HepG2 (cell line): Measurements from ENCODE around the gene PRMT7. TPM values are rescaled to one million over a fixed set of nuclear protein-coding genes. Genes with fewer than 3 reads are reported as not detected.
A peak's percentile ranks its signal among the peaks of the same experiment; 100 is the strongest.

Source experiments
- ATAC-seq: fragments of 200-7000 bp; cut with Tn5 transposase; 3 replicates; pipeline ENCODE4 v1.9.1; 2020; ENCODE audit warnings: mild to moderate bottlenecking, moderate library complexity
- BruUV-seq: library from RNA; stranded (reverse); fragments of 400-500 nt; replicated peaks from 2 replicates; lab custom pipeline; 2021; lab: Mats Ljungman, UMichigan
- CTCF ChIA-PET: fragments of 300-600 bp; formaldehyde crosslinking; extraction: SDS; loops from one replicate; lab custom pipeline; 2021; ENCODE audit warnings: low total read pairs, inconsistent platforms, low intra/inter-chr PET ratio; lab: Yijun Ruan, JAX
- POLR2A ChIA-PET: fragments of 350-600 bp; sonication (Branson Sonifier 250); formaldehyde crosslinking; loops from one replicate; lab custom pipeline; 2020; ENCODE audit warnings: antibody characterized with exemption, inconsistent platforms; lab: Yijun Ruan, JAX
- DNase-seq: peaks from one replicate; pipeline ENCODE4 v3.0.0-alpha.2; 2015; ENCODE audit warnings: low spot score
- FAIRE-seq: peaks from 3 replicates; lab custom pipeline; 2011; peaks lifted over from hg19 to GRCh38; lab: Jason Lieb, UNC
- H2AFZ ChIP-seq: one replicate; pipeline ENCODE4 v1.6.1; 2011; ENCODE audit warnings: low read length, inconsistent platforms
- H3K27ac ChIP-seq: fragments of 300-600 bp; 3 replicates; pipeline ENCODE4 v1.8.0; 2011; ENCODE audit warnings: mixed run types, mild to moderate bottlenecking, mixed read lengths, low read length, inconsistent platforms; ENCODE audit not compliant: insufficient read depth; ENCODE audit errors: extremely low read length
- H3K27me3 ChIP-seq, 2 experiments: fragments of 200-600 bp in 1 of 2; 2 replicates in 1 of 2; 3 replicates in 1 of 2; pipeline versions ENCODE4 v1.6.0 to v1.8.0; 2011; ENCODE audit warnings: low read length in 2 of 2, mild to moderate bottlenecking in 2 of 2, moderate library complexity in 2 of 2, inconsistent platforms in 1 of 2; ENCODE audit not compliant: insufficient read depth in 2 of 2, control insufficient read depth in 1 of 2
- H3K36me3 ChIP-seq, 2 experiments: fragments of 200-600 bp in 1 of 2; replicated peaks in 1 of 2; 2 replicates in 1 of 2; 3 replicates in 1 of 2; pipeline versions ENCODE4 v1.5.1 to v1.8.0; 2011; ENCODE audit warnings: low read length in 2 of 2, inconsistent platforms in 1 of 2; ENCODE audit not compliant: insufficient read depth in 2 of 2, control insufficient read depth in 1 of 2
- H3K4me1 ChIP-seq: 2 replicates; pipeline ENCODE4 v1.5.1; 2012; ENCODE audit warnings: low read length, inconsistent platforms; ENCODE audit not compliant: insufficient read depth
- H3K4me2 ChIP-seq: 2 replicates; pipeline ENCODE4 v1.6.0; 2011; ENCODE audit warnings: low read depth, low read length, inconsistent platforms
- H3K4me3 ChIP-seq, 3 experiments: fragments of 200-600 bp in 1 of 3; sonication (generic), shearing (Covaris generic) in 1 of 3; replicated peaks in 1 of 3; 2 replicates each; pipeline ENCODE4 v1.5.1; 2011 to 2016; ENCODE audit warnings: low read length in 3 of 3, inconsistent platforms in 2 of 3, low read depth in 2 of 3, mild to moderate bottlenecking in 2 of 3, control low read depth in 1 of 3, mixed read lengths in 1 of 3; ENCODE audit not compliant: insufficient read depth in 1 of 3
- H3K79me2 ChIP-seq: one replicate; pipeline ENCODE4 v1.6.1; 2011; ENCODE audit warnings: low read length, inconsistent platforms; ENCODE audit not compliant: insufficient read depth
- H3K9ac ChIP-seq: 2 replicates; pipeline ENCODE4 v1.6.0; 2011; ENCODE audit warnings: mild to moderate bottlenecking, low read depth, low read length, inconsistent platforms; ENCODE audit not compliant: insufficient read depth
- H3K9me3 ChIP-seq: 2 replicates; pipeline ENCODE4 v1.5.1; 2012; ENCODE audit warnings: mild to moderate bottlenecking, low read length
- H4K20me1 ChIP-seq: 2 replicates; pipeline ENCODE4 v1.6.0; 2011; ENCODE audit warnings: inconsistent platforms, mild to moderate bottlenecking, low read length, moderate library complexity; ENCODE audit not compliant: insufficient read depth
- DMAP1 ChIP-seq: IDR thresholded peaks from 2 replicates; pipeline ENCODE4 v1.6.1; 2016
- EED ChIP-seq: sonication (generic); formaldehyde crosslinking; IDR thresholded peaks from 2 replicates; pipeline ENCODE4 v1.5.0; 2020; ENCODE audit warnings: mild to moderate bottlenecking, missing genetic modification reagents
- FOXK1 ChIP-seq: sonication (generic); formaldehyde crosslinking; IDR thresholded peaks from 2 replicates; pipeline ENCODE4 v1.4.0; 2020; ENCODE audit warnings: low read depth, missing genetic modification reagents, borderline replicate concordance
- FOXO1 ChIP-seq: sonication (generic); formaldehyde crosslinking; IDR thresholded peaks from 2 replicates; pipeline ENCODE4 v1.4.0; 2020; ENCODE audit warnings: missing genetic modification reagents
- PHF8 ChIP-seq: sonication (generic); formaldehyde crosslinking; IDR thresholded peaks from 2 replicates; pipeline ENCODE4 v1.5.0; 2020; ENCODE audit warnings: missing genetic modification reagents
- ZNF143 ChIP-seq: sonication (generic); formaldehyde crosslinking; IDR thresholded peaks from 2 replicates; pipeline ENCODE4 v1.4.0; 2020; ENCODE audit warnings: missing genetic modification reagents
- ZNF570 ChIP-seq: sonication (generic); formaldehyde crosslinking; IDR thresholded peaks from 2 replicates; pipeline ENCODE4 v1.4.0; 2020; ENCODE audit warnings: mild to moderate bottlenecking, missing genetic modification reagents, borderline replicate concordance
- ZNF792 ChIP-seq: IDR thresholded peaks from 2 replicates; pipeline ENCODE4 v1.6.1; 2016
- WGBS: methylation state at CpG from one replicate; pipeline ENCODE4 v1.1.6; 2017; ENCODE audit warnings: low lambda C conversion rate; 5-methylcytosine and 5-hydroxymethylcytosine counted together
- in situ Hi-C: cut with HindIII; loops from 2 replicates; pipeline ENCODE4 v1.10.0; 2017; ENCODE audit warnings: low pct_unique_long_range_greater_than_20kb; ENCODE audit not compliant: extremely low pct_ligation_motif_present
- intact Hi-C: fragments of 100-400 bp; cut with micrococcal nuclease; formaldehyde crosslinking; loops from one replicate; pipeline ENCODE4 v1.10.0; 2022; ENCODE audit not compliant: unreplicated experiment
- polyA plus RNA-seq, 8 experiments: library from polyadenylated mRNA; depleted of rRNA in 3 of 8; stranded (reverse) in 7 of 8; unstranded in 1 of 8; fragments of >200 nt; fragmentation: Illumina TruSeq in 4 of 8; extraction: Trizol in 4 of 8; gene quantifications; 2 replicates each; pipeline versions ENCODE4 v1.2.1 to v1.2.3, GENCODE V29; 2011 to 2016; ENCODE audit warnings: low read depth in 4 of 8, missing spikeins in 1 of 8, mixed read lengths in 1 of 8; ENCODE audit not compliant: insufficient read depth in 1 of 8
- total RNA-seq, 5 experiments: library from RNA; depleted of rRNA; stranded (reverse); fragments of >200 nt; fragmentation: Illumina TruSeq; extraction: Trizol; gene quantifications; 2 replicates each; pipeline ENCODE4 v1.2.3, GENCODE V29; 2016; ENCODE audit warnings: low read depth in 1 of 5
- TF ChIP-seq, protein P1 (sequence below): sonication (generic); formaldehyde crosslinking; IDR thresholded peaks from 2 replicates; pipeline ENCODE4 v1.8.1; 2023; ENCODE audit warnings: missing genetic modification reagents, mild to moderate bottlenecking, borderline replicate concordance
- TF ChIP-seq, protein P2 (sequence below): sonication (generic); formaldehyde crosslinking; IDR thresholded peaks from 2 replicates; pipeline ENCODE4 v1.4.0; 2020; ENCODE audit warnings: missing genetic modification reagents
- TF ChIP-seq, protein P3 (sequence below): sonication (generic); formaldehyde crosslinking; conservative IDR thresholded peaks from 2 replicates; pipeline ENCODE4 v1.8.0; 2022; ENCODE audit warnings: mild to moderate bottlenecking, moderate library complexity, missing genetic modification reagents
- TF ChIP-seq, protein P4 (sequence below): sonication (generic); formaldehyde crosslinking; IDR thresholded peaks from 2 replicates; pipeline ENCODE4 v1.4.0; 2020; ENCODE audit warnings: missing genetic modification reagents
- TF ChIP-seq, protein P5 (sequence below): IDR thresholded peaks from 2 replicates; pipeline ENCODE4 v1.6.1; 2018; ENCODE audit warnings: missing genetic modification reagents

Gene PRMT7
- total and polyA plus RNA-seq, 2 of the 13 experiments (the other 11 are each of a cell fraction or from before 2014, with no cell fraction given) = 47.5 to 55.0 TPM

DNA sequence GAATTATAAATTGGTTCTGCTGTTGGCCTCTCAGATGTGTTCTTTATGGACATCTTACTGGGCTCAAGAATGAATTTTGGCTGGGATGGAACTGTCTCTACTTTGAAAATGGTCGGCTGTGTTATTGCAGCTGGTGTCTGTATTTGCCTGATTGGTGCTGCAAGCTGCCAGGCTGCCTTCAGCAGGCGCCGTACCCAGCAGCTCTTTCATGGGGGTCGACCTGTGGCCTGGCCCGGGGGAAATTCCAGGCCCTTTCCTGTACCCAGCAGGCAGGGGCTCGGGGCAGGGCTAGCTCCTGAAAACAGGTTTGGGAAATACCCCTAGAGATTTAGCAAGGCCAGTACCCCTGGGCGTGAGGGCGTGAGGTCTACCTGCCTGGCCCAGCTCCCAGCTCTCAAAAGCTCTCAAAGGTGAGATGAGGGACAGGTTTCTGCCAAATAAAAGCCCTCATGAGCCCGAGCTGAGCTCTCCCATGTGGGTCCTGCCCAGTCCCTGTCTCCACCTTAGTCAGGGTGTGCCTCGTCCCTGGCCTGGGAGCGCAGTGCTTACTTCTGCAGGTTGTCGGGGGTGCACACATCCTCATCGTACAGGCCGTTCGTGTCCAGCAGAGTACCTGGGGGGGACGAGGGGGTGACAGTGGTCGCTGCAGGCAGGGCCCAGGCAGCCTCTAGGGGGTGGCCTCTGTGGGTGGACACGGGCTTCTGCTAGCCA, 52.3 kb downstream of the PRMT7 start:
- H3K9me3 ChIP-seq = no peaks in the 10 kb centered on the region
- FAIRE-seq (no peak), DNase-seq (no peak), ATAC-seq (peak; percentile 2)
- peaks cover 0 to 6% of the 10 kb centered on the region in 2 experiments; a peak in 2 of 5 replicates for H3K36me3 ChIP-seq
- intact Hi-C loops (no loop called here), in situ Hi-C loops (no loop called here)
- no peak overlapping the region for H2AFZ ChIP-seq
- BruUV-seq = no TSS peak
- H3K9ac ChIP-seq = no peak overlapping the region
- peaks cover 6 to 33% of the 10 kb centered on the region in 2 experiments; a peak in 4 of 5 replicates for H3K27me3 ChIP-seq
- ChIA-PET POLR2A (no interaction called here), CTCF (no interaction called here)
- H4K20me1 ChIP-seq = no peaks in the 10 kb centered on the region
- H3K4me2 ChIP-seq = no peak overlapping the region
- no peak overlapping the region for H3K27ac ChIP-seq
- H3K4me1 ChIP-seq = peaks cover 45% of the 10 kb centered on the region
- WGBS = 59% methylated on average over 11 of the region's 18 CpGs
- H3K4me3 ChIP-seq = no peak overlapping the region
- no peaks in the 10 kb centered on the region for H3K79me2 ChIP-seq
- TF ChIP-seq, protein P1, sequence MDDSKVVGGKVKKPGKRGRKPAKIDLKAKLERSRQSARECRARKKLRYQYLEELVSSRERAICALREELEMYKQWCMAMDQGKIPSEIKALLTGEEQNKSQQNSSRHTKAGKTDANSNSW (CRISPR knock-in tag) = no peak
- TF ChIP-seq PHF8 (CRISPR knock-in tag) (no peak), FOXK1 (CRISPR knock-in tag) (no peak), FOXO1 (no peak), ZNF792 (no peak), EED (CRISPR knock-in tag) (0 out of 2 replicates have a peak, but pooled peaks have one; percentile 52), ZNF143 (CRISPR knock-in tag) (no peak), ZNF570 (CRISPR knock-in tag) (no peak), DMAP1 (CRISPR knock-in tag) (no peak)
- TF ChIP-seq, protein P2, sequence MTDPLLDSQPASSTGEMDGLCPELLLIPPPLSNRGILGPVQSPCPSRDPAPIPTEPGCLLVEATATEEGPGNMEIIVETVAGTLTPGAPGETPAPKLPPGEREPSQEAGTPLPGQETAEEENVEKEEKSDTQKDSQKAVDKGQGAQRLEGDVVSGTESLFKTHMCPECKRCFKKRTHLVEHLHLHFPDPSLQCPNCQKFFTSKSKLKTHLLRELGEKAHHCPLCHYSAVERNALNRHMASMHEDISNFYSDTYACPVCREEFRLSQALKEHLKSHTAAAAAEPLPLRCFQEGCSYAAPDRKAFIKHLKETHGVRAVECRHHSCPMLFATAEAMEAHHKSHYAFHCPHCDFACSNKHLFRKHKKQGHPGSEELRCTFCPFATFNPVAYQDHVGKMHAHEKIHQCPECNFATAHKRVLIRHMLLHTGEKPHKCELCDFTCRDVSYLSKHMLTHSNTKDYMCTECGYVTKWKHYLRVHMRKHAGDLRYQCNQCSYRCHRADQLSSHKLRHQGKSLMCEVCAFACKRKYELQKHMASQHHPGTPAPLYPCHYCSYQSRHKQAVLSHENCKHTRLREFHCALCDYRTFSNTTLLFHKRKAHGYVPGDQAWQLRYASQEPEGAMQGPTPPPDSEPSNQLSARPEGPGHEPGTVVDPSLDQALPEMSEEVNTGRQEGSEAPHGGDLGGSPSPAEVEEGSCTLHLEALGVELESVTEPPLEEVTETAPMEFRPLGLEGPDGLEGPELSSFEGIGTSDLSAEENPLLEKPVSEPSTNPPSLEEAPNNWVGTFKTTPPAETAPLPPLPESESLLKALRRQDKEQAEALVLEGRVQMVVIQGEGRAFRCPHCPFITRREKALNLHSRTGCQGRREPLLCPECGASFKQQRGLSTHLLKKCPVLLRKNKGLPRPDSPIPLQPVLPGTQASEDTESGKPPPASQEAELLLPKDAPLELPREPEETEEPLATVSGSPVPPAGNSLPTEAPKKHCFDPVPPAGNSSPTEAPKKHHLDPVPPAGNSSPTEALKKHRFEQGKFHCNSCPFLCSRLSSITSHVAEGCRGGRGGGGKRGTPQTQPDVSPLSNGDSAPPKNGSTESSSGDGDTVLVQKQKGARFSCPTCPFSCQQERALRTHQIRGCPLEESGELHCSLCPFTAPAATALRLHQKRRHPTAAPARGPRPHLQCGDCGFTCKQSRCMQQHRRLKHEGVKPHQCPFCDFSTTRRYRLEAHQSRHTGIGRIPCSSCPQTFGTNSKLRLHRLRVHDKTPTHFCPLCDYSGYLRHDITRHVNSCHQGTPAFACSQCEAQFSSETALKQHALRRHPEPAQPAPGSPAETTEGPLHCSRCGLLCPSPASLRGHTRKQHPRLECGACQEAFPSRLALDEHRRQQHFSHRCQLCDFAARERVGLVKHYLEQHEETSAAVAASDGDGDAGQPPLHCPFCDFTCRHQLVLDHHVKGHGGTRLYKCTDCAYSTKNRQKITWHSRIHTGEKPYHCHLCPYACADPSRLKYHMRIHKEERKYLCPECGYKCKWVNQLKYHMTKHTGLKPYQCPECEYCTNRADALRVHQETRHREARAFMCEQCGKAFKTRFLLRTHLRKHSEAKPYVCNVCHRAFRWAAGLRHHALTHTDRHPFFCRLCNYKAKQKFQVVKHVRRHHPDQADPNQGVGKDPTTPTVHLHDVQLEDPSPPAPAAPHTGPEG = no peak
- TF ChIP-seq, protein P3, sequence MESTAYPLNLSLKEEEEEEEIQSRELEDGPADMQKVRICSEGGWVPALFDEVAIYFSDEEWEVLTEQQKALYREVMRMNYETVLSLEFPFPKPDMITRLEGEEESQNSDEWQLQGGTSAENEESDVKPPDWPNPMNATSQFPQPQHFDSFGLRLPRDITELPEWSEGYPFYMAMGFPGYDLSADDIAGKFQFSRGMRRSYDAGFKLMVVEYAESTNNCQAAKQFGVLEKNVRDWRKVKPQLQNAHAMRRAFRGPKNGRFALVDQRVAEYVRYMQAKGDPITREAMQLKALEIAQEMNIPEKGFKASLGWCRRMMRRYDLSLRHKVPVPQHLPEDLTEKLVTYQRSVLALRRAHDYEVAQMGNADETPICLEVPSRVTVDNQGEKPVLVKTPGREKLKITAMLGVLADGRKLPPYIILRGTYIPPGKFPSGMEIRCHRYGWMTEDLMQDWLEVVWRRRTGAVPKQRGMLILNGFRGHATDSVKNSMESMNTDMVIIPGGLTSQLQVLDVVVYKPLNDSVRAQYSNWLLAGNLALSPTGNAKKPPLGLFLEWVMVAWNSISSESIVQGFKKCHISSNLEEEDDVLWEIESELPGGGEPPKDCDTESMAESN = no peak
- TF ChIP-seq, protein P4, sequence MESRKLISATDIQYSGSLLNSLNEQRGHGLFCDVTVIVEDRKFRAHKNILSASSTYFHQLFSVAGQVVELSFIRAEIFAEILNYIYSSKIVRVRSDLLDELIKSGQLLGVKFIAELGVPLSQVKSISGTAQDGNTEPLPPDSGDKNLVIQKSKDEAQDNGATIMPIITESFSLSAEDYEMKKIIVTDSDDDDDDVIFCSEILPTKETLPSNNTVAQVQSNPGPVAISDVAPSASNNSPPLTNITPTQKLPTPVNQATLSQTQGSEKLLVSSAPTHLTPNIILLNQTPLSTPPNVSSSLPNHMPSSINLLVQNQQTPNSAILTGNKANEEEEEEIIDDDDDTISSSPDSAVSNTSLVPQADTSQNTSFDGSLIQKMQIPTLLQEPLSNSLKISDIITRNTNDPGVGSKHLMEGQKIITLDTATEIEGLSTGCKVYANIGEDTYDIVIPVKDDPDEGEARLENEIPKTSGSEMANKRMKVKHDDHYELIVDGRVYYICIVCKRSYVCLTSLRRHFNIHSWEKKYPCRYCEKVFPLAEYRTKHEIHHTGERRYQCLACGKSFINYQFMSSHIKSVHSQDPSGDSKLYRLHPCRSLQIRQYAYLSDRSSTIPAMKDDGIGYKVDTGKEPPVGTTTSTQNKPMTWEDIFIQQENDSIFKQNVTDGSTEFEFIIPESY (CRISPR knock-in tag) = no peak
- TF ChIP-seq, protein P5, sequence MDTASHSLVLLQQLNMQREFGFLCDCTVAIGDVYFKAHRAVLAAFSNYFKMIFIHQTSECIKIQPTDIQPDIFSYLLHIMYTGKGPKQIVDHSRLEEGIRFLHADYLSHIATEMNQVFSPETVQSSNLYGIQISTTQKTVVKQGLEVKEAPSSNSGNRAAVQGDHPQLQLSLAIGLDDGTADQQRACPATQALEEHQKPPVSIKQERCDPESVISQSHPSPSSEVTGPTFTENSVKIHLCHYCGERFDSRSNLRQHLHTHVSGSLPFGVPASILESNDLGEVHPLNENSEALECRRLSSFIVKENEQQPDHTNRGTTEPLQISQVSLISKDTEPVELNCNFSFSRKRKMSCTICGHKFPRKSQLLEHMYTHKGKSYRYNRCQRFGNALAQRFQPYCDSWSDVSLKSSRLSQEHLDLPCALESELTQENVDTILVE (CRISPR knock-in tag) = no peak
